Measurements from ENCODE around the gene ELF3.
"Not testable (repeated sequence)": the region's sequence is repeated elsewhere in the genome, so short reads cannot be mapped to it uniquely, and the experiment has no call there.

The ELF3 gene

GRCh38 chr1:202010180-202011015 lies at the start of gene ELF3:
TSS of gene ELF3 (plus strand) at chr1:202010587. CDS start at chr1:202011137, 550 bp downstream.
- no peak for DNase-seq

GRCh38 chr1:201962382-201962781 lies 48.0 kb upstream of the ELF3 start:
- DNase-seq: not testable (repeated sequence)

DNA sequence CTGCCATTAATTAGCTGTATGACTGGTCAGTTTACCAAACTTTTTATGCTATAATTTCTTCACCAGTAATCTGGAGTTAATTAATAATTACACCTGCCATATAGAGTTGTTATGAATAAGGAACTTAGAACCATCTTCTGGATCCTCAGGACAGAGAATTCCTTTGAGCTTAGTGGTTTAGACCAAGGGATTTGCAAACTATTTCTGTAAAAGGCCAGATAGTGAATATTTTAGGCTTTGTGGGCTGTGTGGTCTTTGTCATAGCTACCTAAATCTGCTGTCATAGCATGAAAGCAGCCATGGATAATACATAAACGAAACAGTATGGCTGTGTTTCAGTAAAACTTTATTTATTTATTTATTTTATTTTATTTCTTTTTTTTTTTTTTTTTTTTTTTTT lies 46.1 kb upstream of the ELF3 start:
- DNase-seq: no peak

- DNase-seq: no peak
These were observed 44.2 kb upstream of the ELF3 start for GRCh38 chr1:201966171-201966570.

DNA sequence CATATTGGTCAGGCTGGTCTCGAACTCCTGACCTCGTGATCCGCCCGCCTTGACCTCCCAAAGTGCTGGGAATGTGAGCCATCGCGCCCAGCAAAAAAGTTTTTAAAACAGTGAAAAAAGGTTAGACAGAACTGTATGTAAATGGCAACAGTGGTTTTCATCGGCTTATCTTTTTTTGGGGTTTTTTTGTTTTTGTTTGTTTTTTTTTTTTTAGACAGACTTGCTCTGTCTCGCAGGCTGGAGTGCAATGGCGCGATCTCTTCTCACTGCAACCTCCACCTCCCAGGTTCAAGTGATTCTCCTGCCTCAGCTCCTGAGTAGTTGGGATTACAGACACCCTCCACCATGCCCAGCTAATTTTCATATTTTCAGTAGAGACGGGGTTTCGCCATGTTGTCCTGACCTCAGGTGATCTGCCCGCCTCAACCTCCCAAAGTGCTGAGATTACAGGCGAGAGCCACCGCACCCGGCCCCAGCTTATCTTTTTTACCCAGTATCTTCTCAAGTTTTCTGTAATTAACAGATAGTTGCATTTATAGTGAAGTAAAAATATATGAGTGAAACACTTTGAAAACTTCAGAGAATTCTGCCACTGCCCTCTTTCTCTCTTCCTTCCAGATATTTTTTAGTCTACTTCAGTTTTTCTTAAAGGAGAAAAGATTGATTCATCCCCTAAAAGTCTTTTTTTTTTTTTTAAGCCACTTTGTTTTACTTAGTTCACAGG lies 42.0 kb upstream of the ELF3 start:
- no peak for DNase-seq

DNA sequence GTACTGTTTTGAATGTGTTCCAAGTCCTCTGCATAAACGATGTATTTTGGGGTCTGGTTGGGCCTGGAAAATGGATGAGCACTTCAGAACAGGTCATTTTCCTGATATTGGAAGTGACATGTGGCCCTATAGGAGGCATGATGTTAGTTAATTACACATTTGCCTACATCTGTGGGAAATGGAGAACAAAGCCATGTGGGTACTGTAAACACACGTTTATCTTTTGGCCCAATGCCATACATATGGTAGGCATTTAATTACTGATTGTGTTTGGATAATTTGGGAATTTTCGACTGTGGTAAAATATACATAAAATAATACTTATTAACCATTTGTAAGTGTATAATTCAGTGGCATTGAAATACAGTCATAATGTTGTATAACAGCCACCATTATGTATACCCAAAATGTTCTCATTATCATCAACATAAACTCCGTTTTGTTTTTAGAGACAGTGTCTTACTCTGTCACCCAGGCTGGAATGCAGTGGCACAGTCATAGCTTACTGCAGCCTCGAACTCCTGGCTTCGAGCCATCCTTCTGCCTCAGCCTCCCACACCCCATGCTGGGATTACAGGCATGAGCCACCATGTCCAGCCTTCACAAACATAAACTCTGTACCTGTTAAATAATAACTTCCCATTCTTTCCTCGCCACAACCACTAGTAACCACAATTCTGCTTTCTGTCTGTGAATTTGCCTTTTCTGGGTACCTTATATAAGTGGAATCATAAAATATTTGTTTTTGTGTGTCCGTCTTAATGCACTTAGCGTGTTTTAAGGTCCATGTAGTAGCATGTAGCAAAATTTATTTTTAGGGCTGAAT lies 39.8 kb upstream of the ELF3 start:
- no peak for DNase-seq

GRCh38 chr1:201982082-201982622 lies 28.2 kb upstream of the ELF3 start:
- DNase-seq: peak; percentile 75 to 81

DNA sequence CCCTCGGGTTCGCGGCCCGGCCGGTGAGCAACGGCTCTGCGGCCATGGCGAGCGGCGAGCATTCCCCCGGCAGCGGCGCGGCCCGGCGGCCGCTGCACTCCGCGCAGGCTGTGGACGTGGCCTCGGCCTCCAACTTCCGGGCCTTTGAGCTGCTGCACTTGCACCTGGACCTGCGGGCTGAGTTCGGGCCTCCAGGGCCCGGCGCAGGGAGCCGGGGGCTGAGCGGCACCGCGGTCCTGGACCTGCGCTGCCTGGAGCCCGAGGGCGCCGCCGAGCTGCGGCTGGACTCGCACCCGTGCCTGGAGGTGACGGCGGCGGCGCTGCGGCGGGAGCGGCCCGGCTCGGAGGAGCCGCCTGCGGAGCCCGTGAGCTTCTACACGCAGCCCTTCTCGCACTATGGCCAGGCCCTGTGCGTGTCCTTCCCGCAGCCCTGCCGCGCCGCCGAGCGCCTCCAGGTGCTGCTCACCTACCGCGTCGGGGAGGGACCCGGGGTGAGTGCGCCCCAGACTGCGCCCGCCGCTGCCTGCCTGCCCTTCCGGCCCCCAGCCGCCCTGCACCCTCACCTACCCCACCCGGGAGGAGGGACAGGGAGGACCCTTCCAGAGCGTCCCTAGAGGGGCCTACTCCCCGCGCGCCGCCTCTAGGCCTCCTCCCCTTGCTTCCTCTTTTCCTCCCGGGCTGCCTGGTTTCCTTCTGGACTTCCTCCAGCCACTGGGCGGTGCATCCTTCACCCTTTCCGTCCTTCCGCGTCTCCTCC lies 27.6 kb upstream of the ELF3 start, which contains the start of gene RNPEP:
Gene RNPEP (plus strand): TSS at position 26 of the 757 bp plus-strand sequence. CDS start 19 bp downstream, at position 45.
- DNase-seq: peak; percentile 56 to 60

- DNase-seq: no peak
These were observed 27.0 kb upstream of the ELF3 start for GRCh38 chr1:201983380-201983805.

DNA sequence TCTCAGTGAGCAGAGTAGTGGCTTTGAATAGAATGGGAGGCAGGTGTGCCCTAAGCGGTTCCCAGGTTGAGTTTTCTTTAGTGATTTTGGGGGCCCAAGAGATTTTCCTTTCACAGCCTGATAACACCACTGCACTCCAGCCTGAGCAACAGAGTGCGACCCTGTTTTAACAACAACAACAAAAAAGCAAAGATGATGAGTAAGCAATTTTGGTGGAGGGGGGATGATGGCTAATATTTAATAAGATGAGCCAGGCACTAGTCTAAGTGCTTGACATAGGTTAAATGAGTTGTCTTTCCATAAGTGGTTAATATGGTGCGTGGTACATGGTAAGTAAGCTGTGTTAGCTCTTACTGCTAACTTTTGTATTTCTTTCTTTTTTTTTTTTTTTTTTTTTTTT lies 25.9 kb upstream of the ELF3 start:
- no peak for DNase-seq

- DNase-seq: no peak
These were observed 25.0 kb upstream of the ELF3 start for GRCh38 chr1:201985355-201985754.

- DNase-seq: no peak
These were observed 21.8 kb upstream of the ELF3 start for GRCh38 chr1:201988601-201989000.

DNA sequence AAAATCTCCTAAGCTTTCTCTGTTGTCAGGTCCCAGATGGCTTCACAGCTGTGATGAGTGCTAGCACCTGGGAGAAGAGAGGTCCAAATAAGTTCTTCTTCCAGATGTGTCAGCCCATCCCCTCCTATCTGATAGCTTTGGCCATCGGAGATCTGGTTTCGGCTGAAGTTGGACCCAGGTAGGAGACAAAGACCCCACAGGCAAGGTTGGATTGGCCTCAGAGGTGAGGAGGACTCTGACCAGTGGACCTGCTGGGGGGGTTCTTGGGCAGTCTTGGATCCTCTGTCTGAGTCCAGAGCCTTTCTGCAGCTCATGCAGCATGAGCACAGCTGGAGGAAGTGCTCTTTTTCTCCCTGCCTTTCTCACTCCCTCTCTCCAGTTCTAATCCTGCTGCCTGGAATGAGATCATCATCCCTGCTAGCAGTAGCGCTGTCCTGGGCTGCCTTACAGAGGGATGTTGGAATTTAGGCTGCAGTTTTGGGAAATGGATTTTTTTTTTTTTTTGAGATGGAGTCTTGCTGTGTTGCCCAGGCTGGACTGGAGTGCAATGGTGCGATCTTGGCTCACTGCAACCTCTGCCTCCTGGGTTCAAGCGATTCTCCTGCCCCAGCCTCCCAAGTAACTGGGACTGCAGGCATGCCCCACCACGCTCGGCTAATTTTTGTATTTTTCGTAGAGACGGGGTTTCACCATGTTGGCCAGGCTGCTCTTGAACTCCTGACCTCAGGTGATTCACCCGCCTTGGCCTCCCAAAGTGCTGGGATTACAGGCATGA lies 20.8 kb upstream of the ELF3 start:
- DNase-seq: no peak

DNA sequence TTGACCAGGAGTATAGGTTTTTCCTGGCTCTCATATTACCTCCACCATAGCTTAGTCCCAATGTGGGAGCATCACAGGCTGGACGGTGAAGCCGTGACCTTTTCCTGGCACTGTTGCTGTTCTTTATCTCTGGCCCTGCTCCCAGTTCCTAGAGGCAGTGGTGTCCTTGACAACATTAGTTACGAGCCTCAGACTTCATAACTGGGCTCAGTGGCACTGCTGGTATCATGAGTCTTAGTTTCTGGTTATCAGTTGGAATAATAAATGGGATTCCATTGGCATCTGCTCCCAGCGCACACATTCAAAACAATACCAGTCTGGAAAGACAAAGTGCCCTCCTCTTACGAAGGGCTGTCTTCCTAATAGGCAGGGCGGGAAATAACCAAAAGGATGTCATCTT lies 20.0 kb upstream of the ELF3 start:
- DNase-seq: no peak

GRCh38 chr1:201999625-202000238 lies 10.7 kb upstream of the ELF3 start:
- DNase-seq: peak; percentile 5 to 24

DNA sequence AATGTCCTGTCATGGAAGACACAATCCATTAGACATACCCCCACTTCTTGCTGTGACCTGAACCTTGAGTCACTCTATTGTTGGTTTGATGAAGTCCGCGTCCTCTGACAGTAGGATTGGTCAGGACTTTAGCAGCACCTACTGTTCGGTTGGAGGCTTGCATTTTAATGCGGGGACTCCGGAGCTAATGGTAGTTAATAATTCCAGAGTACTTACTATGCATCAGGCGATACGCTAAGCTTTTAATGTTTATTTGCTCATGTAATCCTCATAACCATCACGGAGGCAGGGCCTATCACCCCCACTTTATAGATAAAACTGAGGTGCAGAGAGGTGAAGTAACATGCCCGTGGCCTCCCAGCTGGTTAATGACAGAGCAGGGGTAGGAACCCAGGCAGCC lies 7.9 kb upstream of the ELF3 start:
- DNase-seq: no peak

DNA sequence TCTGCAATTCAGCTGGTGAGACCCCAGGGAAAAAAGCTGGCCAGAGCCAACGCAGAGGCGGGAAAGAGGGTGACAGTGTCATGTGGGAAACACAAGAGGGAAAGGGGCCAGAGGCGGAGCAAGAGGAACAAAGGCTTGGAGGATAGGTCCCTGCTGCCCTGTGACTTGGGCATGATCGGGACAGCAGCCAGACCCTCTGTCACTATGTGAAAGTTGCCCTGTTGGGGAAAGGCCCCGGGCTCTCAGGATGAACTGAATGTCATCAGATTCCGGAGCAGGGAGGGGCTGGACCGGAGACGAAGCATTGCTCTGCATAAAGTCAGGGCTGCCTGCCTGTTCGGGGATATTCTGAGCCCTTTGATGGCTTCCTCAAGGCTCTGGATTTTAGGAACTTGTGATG lies 5.7 kb upstream of the ELF3 start:
- DNase-seq: no peak

DNA sequence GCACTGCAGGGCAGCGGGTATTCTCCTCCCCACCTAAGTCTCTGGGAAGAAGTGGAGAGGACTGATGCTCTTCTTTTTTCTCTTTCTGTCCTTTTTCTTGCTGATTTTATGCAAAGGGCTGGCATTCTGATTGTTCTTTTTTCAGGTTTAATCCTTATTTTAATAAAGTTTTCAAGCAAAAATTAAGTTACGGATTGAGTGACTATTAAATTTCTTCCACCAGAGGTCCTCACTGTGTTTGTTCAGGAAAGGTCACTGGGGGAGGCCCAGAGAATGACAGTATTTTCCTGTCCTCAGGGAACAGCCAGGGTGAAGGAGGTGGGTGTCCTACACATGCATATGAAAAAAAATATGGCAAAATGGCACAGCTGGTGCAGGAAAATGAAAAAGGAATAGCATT lies 4.4 kb upstream of the ELF3 start:
- DNase-seq: no peak

- DNase-seq: no peak
These were observed 3.1 kb upstream of the ELF3 start for GRCh38 chr1:202007304-202007703.

- no peak for DNase-seq
These were observed 2.4 kb upstream of the ELF3 start for GRCh38 chr1:202007805-202008489.
